Gastroesophageal sphincter (tissue), 4 donors: Measurements from ENCODE around the gene PPIF. TPM values are rescaled to one million over a fixed set of nuclear protein-coding genes. Genes with fewer than 3 reads are reported as not detected.

Source experiments
- ATAC-seq: fragments of 150-250 bp; one replicate; pipeline ENCODE4 v1.9.1; 2016; ENCODE audit warnings: mild to moderate bottlenecking, moderate library complexity
- H3K27ac ChIP-seq, 4 donors: fragments of 200-600 bp; sonication (generic) in 3 of 4; 1 replicate in 3 of 4; 2 replicates in 1 of 4; pipeline ENCODE4 v1.5.1; 2016 to 2019
- H3K27me3 ChIP-seq: fragments of 200-600 bp; sonication (generic); one replicate; pipeline ENCODE4 v1.5.1; 2019
- H3K36me3 ChIP-seq, 2 donors: fragments of 200-600 bp; sonication (generic); one replicate each; pipeline ENCODE4 v1.5.1; 2019; ENCODE audit warnings: control low read depth in 1 of 2
- H3K4me1 ChIP-seq, 3 donors: fragments of 200-600 bp; sonication (generic); 1 replicate in 2 of 3; 2 replicates in 1 of 3; pipeline ENCODE4 v1.5.1; 2016 to 2019; ENCODE audit warnings: control low read depth in 2 of 3
- H3K4me3 ChIP-seq, 2 donors: fragments of 200-600 bp; sonication (generic); one replicate each; pipeline ENCODE4 v1.5.1; 2019; ENCODE audit warnings: mild to moderate bottlenecking in 1 of 2, moderate library complexity in 1 of 2
- H3K9me3 ChIP-seq, 3 donors: fragments of 200-600 bp; sonication (generic); one replicate each; pipeline ENCODE4 v1.5.1; 2017 to 2019; ENCODE audit warnings: control low read depth in 2 of 3
- EP300 ChIP-seq: sonication (generic); formaldehyde crosslinking; IDR thresholded peaks from one replicate; pipeline ENCODE4 v1.6.1; 2017; ENCODE audit warnings: antibody characterized with exemption, mild to moderate bottlenecking
- POLR2A ChIP-seq, 2 donors: fragments of 450-650 bp; IDR thresholded peaks; one replicate each; pipeline ENCODE4 v1.6.1; 2017; ENCODE audit warnings: antibody characterized with exemption in 2 of 2, mild to moderate bottlenecking in 2 of 2, moderate library complexity in 1 of 2
- POLR2AphosphoS5 ChIP-seq: sonication (generic); formaldehyde crosslinking; IDR thresholded peaks from one replicate; pipeline ENCODE4 v1.6.1; 2017; ENCODE audit warnings: antibody characterized with exemption
- WGBS, 2 donors: methylation state at CpG; one replicate each; pipeline ENCODE4 v1.1.5; 2018; ENCODE audit warnings: low coverage in 1 of 2; 5-methylcytosine and 5-hydroxymethylcytosine counted together
- total RNA-seq, 4 donors: library from RNA; depleted of rRNA; stranded (reverse); fragments of >200 nt; gene quantifications; one replicate each; pipeline ENCODE4 v1.1.0, GENCODE V29; 2016
- TF ChIP-seq, protein P1 (sequence below), 4 experiments: fragments of 200-600 bp in 2 of 4; fragments of 450-650 bp in 2 of 4; sonication (generic) in 1 of 4; IDR thresholded peaks; one replicate each; pipeline ENCODE4 v1.5.1; 2017 to 2019; ENCODE audit warnings: antibody characterized with exemption in 4 of 4, mild to moderate bottlenecking in 2 of 4, moderate library complexity in 2 of 4

Gene PPIF
- total RNA-seq, 4 donors from 2014 or later, result 16.5 to 38.0 (median 22.8) TPM

DNA sequence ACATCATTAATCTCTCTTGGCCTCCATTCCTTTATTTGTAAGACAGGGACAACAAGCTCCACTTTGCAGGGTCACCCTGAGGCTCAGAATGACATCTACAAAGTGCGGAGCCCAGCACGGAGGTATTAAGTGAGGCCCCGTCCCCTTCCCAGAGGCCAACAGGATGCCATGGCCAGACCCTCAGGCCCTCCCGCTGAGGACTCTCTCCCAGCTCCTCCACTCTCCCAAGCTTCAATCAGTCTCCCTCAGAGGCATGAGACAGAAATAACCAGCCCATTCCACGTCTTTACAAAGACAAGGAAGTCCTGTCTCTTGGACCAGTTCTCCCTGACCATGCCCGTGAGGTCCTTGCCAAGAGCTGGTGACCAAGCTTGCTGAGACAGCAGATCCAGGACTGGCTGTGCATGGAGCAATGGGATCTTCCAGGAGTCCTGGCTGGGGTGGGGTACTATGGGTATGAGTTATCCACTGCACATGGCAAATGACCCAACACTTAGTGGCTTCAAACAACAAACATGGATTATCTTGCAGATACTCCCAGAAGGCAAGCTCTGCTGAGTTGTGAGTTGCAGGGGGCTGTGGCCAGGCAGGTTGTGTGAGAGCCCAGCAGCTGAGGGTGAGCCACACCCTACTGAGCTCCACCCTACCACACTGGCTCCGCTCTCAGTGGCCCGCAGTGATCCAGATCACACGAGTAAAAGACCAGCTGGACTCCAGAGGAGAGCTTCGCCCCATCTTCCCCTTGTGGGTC is 4.3 kb upstream of the PPIF start:
- Histone ChIP-seq H3K36me3 (no peaks in the 10 kb centered on the region), H3K9me3 (no peaks in the 10 kb centered on the region), H3K27me3 (no peaks in the 10 kb centered on the region), H3K4me3 (no peak overlapping the region), H3K4me1 (peaks cover 0 to 51% (median 6%) of the 10 kb centered on the region in 3 donors), H3K27ac (no peak overlapping the region)
- no peak for ATAC-seq
- TF ChIP-seq POLR2AphosphoS5, result no peak
- no peak for TF ChIP-seq POLR2A (IDR thresholded peaks at IDR 0.05)
- TF ChIP-seq, protein P1, sequence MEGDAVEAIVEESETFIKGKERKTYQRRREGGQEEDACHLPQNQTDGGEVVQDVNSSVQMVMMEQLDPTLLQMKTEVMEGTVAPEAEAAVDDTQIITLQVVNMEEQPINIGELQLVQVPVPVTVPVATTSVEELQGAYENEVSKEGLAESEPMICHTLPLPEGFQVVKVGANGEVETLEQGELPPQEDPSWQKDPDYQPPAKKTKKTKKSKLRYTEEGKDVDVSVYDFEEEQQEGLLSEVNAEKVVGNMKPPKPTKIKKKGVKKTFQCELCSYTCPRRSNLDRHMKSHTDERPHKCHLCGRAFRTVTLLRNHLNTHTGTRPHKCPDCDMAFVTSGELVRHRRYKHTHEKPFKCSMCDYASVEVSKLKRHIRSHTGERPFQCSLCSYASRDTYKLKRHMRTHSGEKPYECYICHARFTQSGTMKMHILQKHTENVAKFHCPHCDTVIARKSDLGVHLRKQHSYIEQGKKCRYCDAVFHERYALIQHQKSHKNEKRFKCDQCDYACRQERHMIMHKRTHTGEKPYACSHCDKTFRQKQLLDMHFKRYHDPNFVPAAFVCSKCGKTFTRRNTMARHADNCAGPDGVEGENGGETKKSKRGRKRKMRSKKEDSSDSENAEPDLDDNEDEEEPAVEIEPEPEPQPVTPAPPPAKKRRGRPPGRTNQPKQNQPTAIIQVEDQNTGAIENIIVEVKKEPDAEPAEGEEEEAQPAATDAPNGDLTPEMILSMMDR (IDR thresholded peaks at IDR 0.05), result no peak
- TF ChIP-seq EP300, result no peak
- WGBS, 2 donors, result 78 to 81% methylated on average over 3 of the region's 10 CpGs

DNA sequence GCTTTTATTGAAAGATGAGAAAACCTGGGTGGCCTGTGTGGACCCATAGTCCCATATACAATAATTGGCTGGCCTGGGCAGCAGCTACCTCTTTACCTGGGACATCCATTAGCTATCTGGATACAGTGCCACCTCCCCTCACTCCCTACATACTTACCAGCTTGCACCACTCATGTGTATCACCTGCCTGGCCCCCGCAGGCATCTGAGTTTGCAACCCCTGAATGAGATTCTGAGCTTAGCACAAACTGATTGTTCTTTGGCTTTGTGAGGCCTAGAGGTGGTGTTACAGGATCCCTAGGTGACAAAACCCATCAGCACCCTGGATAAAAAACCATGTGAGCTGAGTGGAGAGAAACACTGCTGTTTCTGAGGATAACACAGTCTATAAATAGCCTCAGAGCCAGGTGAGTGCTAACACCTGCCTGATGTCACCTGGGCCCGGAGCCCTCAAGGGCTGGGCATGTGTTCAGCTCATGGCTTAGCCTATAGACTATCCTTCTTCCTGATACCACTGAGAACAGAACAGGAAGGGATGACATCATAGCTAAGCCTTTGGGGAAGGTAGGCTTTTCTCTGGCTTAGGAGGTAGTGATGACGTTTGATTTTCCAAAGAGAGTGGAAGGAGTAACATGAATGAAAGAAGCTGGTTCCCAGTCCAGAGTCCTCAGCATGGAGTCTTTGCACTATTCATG is 2.6 kb upstream of the PPIF start:
- Histone ChIP-seq H3K4me1 (peaks cover 0 to 67% (median 17%) of the 10 kb centered on the region in 3 donors), H3K4me3 (no peak overlapping the region), H3K9me3 (no peaks in the 10 kb centered on the region), H3K36me3 (peaks cover 0 to 8% of the 10 kb centered on the region in 2 donors), H3K27ac (no peak overlapping the region), H3K27me3 (no peaks in the 10 kb centered on the region)
- WGBS, 2 donors, result 80% methylated on average over 1 of the region's 3 CpGs; no CpG with 5 or more reads in 1 of the 2 donors
- ATAC-seq, result no peak
- TF ChIP-seq POLR2AphosphoS5 (no peak), EP300 (no peak)

DNA sequence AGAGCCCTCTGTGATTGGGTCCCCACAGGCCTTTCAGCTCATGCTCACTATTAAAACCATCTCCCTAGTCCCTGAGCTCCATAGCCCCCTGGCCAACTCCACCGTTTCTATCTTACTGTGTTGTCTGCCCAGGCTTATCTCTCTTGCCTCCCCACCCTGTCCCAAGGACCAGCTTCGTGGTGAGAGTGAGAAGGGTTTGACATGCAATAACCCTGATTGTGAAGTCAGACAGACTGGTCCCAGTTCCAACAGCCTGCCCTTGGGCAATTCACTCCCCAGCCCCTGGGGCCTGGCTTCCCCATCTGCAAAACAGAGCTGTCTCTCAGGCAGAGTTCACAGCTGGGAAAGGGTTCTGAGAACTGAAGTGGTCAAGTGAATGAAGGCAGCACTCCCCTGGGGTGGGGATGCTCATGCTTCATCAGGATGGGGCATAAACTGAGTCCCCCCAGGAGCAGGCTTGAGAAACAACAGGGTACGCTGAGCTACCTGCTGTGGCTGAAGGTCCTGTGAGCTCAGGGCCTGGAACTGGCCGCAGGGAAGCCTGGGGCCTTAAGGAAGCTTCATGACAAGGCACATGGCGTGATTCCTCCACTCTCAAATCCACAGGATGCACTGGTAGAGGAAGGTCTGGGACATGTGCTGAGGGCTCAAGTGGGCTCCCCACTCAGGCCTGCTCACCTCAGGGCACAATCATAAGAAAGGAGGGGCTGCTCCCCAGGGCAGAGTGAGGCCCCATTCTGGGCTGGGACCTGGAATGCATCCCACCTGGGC is 1.8 kb upstream of the PPIF start:
- no peak for ATAC-seq
- Histone ChIP-seq H3K4me1 (peaks cover 0 to 67% (median 17%) of the 10 kb centered on the region in 3 donors), H3K4me3 (no peak overlapping the region), H3K36me3 (peaks cover 0 to 15% of the 10 kb centered on the region in 2 donors), H3K27ac (no peak overlapping the region), H3K9me3 (no peaks in the 10 kb centered on the region), H3K27me3 (no peaks in the 10 kb centered on the region)
- TF ChIP-seq EP300 (no peak), POLR2AphosphoS5 (no peak), POLR2A (IDR thresholded peaks at IDR 0.05) (no peak)
- TF ChIP-seq, protein P1 (IDR thresholded peaks at IDR 0.05), result no peak
- 72% methylated on average over 2 of the region's 5 CpGs; no CpG with 5 or more reads in 1 of the 2 donors for WGBS, 2 donors

DNA sequence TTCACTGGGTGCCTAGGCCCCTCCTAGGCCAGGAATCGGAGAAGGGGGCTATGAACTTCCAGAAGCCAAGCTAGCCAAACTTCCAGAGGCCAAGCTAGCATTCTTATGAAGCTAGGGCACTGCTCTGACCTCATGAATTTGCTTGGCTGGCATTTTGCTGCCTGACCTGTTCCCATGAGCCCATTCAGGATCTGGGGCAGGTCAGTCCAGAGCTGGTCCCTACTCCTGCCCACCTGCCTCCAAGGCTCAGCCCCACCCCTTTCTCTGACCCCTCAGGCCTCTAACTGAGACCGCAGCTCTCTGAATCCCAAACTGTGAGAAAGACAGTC is 1.3 kb upstream of the PPIF start:
- Histone ChIP-seq H3K27ac (no peak overlapping the region), H3K4me3 (no peak overlapping the region), H3K27me3 (no peaks in the 10 kb centered on the region), H3K9me3 (no peaks in the 10 kb centered on the region), H3K4me1 (peaks cover 0 to 61% (median 17%) of the 10 kb centered on the region in 3 donors), H3K36me3 (peaks cover 0 to 21% of the 10 kb centered on the region in 2 donors)
- no peak for ATAC-seq
- TF ChIP-seq POLR2AphosphoS5, result no peak
- no peak for TF ChIP-seq EP300
- TF ChIP-seq, protein P1 (IDR thresholded peaks at IDR 0.05), result no peak
- no peak for TF ChIP-seq POLR2A (IDR thresholded peaks at IDR 0.05)
- WGBS, 2 donors, result 100% methylated on average over 1 of the region's 2 CpGs; no CpG with 5 or more reads in 1 of the 2 donors
